Kidney (tissue), 22 donors: ENCODE data around the gene EYA4. TPM values are rescaled to one million over a fixed set of nuclear protein-coding genes. Genes with fewer than 3 reads are reported as not detected.
A peak's percentile ranks its signal among the peaks of the same experiment; 100 is the strongest.

Experiments
- DNase-seq, 5 donors: peaks; one replicate each; pipeline ENCODE4 v3.0.0-alpha.2; 2013 to 2020
- FAIRE-seq: peaks from 2 replicates; lab custom pipeline; 2012; peaks lifted over from hg19 to GRCh38; lab: Jason Lieb, UNC
- H3K27ac ChIP-seq, 2 donors: one replicate each; pipeline ENCODE4 v1.7.0; 2013; ENCODE audit warnings: low read depth in 2 of 2, low read length in 2 of 2, inconsistent platforms in 1 of 2
- H3K27me3 ChIP-seq: one replicate; pipeline ENCODE4 v1.7.1; 2013; ENCODE audit warnings: low read length, inconsistent platforms; ENCODE audit not compliant: control insufficient read depth, insufficient read depth
- H3K36me3 ChIP-seq, 3 donors: one replicate each; pipeline versions ENCODE4 v1.7.0 to v1.7.1; 2013; ENCODE audit warnings: low read length in 3 of 3, control low read depth in 1 of 3, inconsistent platforms in 1 of 3; ENCODE audit not compliant: insufficient read depth in 3 of 3, control insufficient read depth in 2 of 3
- H3K4me1 ChIP-seq, 3 donors: one replicate each; pipeline versions ENCODE4 v1.7.0 to v1.7.1; 2013; ENCODE audit warnings: low read length in 3 of 3, inconsistent platforms in 1 of 3, low read depth in 1 of 3; ENCODE audit not compliant: control insufficient read depth in 2 of 3, insufficient read depth in 2 of 3
- H3K4me3 ChIP-seq, 3 donors: one replicate each; pipeline versions ENCODE4 v1.7.0 to v1.8.1; 2013; ENCODE audit warnings: low read length in 3 of 3, control low read depth in 1 of 3, inconsistent platforms in 1 of 3
- H3K9ac ChIP-seq, 3 donors: one replicate each; pipeline versions ENCODE4 v1.7.0 to v1.7.1; 2013; ENCODE audit warnings: low read length in 3 of 3, control low read depth in 1 of 3, inconsistent platforms in 1 of 3
- H3K9me3 ChIP-seq, 3 donors: one replicate each; pipeline versions ENCODE4 v1.7.0 to v1.7.1; 2013; ENCODE audit warnings: low read length in 3 of 3, control low read depth in 1 of 3, inconsistent platforms in 1 of 3; ENCODE audit not compliant: control insufficient read depth in 2 of 3, insufficient read depth in 1 of 3
- CTCF ChIP-seq: IDR thresholded peaks from 3 replicates; pipeline ENCODE4 v1.5.1; 2012; ENCODE audit warnings: mild to moderate bottlenecking, moderate library complexity, borderline replicate concordance; ENCODE audit not compliant: insufficient read depth; ENCODE audit errors: extremely low read depth
- intact Hi-C: fragments of 100-400 bp; cut with DNase I; formaldehyde crosslinking; loops from one replicate; pipeline ENCODE4 v1.11.1; 2022
- long read RNA-seq, 10 donors: library from polyadenylated mRNA in 1 of 10; unstranded in 1 of 10; transcript quantifications; one replicate each; pipeline ENCODE4 v2.0.0 and lab custom pipeline, GENCODE V29; 2021 to 2026
- polyA plus RNA-seq: library from polyadenylated mRNA; stranded (reverse); fragments of 350-450 nt; fragmentation: Illumina TruSeq; extraction: RNeasy Lipid Tissue Mini Kit (QIAGEN cat#74804); gene quantifications from one replicate; pipeline ENCODE4 v1.2.3, GENCODE V29; 2014; ENCODE audit warnings: low read depth, low replicate concordance; ENCODE audit not compliant: insufficient read depth
- total RNA-seq: library from RNA; stranded (reverse); fragmentation: NEBNext Ultra II Directional; extraction: Animal tissue kit (Norgen Biotek cat#: 25700); gene quantifications from one replicate; pipeline ENCODE4 v1.2.1, GENCODE V29; 2021
- donor health status: control.
- donor health status: control.
- donor health status: control.
- donor health status: control.
- donor health status: control.
- donor health status: DM: yes; HTN: yes; CAD: no.
- donor health status: Normal renal cell carcinoma (clear cell type).

Gene EYA4, protein sequence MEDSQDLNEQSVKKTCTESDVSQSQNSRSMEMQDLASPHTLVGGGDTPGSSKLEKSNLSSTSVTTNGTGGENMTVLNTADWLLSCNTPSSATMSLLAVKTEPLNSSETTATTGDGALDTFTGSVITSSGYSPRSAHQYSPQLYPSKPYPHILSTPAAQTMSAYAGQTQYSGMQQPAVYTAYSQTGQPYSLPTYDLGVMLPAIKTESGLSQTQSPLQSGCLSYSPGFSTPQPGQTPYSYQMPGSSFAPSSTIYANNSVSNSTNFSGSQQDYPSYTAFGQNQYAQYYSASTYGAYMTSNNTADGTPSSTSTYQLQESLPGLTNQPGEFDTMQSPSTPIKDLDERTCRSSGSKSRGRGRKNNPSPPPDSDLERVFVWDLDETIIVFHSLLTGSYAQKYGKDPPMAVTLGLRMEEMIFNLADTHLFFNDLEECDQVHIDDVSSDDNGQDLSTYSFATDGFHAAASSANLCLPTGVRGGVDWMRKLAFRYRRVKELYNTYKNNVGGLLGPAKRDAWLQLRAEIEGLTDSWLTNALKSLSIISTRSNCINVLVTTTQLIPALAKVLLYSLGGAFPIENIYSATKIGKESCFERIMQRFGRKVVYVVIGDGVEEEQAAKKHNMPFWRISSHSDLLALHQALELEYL
- total RNA-seq (5.0 TPM), polyA plus RNA-seq (0.99 TPM)
- long read RNA-seq, donor 1, partial matches to known transcripts, result 5 of 5 reads
- long read RNA-seq, donor 1, other reads (novel, unspliced or antisense), result 0 of 5 reads
- long read RNA-seq, donor 2, result 0 reads
- long read RNA-seq, donor 3, result 0 reads
- long read RNA-seq, donor 4, result 0 reads
- long read RNA-seq, donor 5, result 0 reads
- long read RNA-seq, donor 6, result 0 reads
- long read RNA-seq, donor 7, partial matches to known transcripts, result 0 of 2 reads
- long read RNA-seq, donor 7, other reads (novel, unspliced or antisense), result 2 of 2 reads
- long read RNA-seq, donor 8, result 0 reads
- long read RNA-seq, donor 9, partial matches to known transcripts, result 6 of 6 reads
- long read RNA-seq, donor 9, other reads (novel, unspliced or antisense), result 0 of 6 reads
- long read RNA-seq, donor 10, result 0 reads

DNA sequence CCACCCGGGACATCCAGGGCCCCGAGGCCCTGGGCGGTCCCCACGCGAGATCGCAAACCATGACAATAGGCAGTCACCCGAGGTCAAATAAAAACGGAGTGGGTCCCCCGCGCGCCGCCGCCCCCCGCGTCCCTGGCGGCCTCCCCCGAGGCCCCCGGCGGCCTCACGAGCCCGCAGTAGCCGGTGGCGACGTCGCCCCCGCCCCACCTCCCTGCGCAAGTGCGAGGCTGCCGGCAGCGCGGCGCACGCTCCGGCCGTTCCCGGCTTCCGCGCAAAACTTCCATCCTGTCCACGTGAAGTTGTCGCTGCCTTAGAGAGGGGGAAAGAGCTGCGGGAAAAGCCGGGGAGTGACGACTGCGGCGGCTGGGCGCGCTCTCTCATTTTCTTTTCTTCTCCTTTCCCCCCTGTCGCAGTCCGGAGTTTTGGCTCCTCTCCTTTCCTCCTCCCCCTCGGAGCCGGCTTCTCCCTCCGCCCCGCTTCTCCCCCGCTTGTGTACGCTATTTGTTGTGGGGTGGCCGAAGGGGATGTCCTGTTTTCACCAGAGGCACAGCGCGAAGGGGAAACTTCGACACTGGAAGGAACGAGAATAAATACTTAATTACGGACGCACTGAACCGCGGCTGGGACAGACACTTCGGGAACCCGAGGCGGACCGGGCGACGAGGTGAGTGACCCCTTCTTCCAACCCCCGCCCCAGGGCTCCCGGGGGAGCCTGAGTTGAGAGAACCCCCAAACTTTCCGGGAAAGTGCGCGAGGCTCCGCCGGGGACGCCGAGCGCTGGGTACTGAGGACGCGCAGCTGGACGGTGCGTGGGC, at the start of gene EYA4:
EYA4 (plus strand) TSS at position 272 of the 815 bp plus-strand sequence. CDS start 33,424 bp downstream, outside the sequence.
- Histone ChIP-seq H3K9me3 (no peaks in the 10 kb centered on the region), H3K9ac (peak within 1 kb of the TSS in 1 of 3 donors; percentile 68), H3K4me3 (peak within 1 kb of the TSS; percentile 47 to 84 (median 57)), H3K36me3 (no peaks in the 10 kb centered on the region), H3K4me1 (no peaks in the 10 kb centered on the region), H3K27me3 (peaks cover 32% of the 10 kb centered on the region), H3K27ac (peak within 1 kb of the TSS; percentile 37 to 51)
- intact Hi-C loops, result no loop called here
- peak; percentile 60 to 81 (median 73) for DNase-seq
- no peak for TF ChIP-seq CTCF
- no peak for FAIRE-seq

DNA sequence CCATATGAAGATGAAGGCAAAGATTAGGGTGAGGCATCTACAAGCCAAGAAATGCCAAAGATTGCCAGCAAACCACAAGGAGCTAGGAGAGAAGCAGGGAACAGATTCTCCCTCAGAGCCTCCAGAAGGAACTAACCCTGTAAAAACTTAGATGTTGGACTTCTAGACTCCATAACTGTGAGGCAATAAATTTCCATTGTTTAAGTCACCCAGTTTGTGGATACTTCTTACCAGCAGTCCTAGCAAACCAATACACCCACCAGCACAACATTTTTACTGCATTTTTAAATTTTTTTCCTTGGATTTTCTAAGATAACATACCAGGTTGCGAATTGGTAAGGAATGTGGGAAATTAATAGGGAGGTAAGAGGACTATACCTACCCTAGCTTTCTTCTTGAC, 47.8 kb upstream of the EYA4 start:
- Histone ChIP-seq H3K4me3 (no peak overlapping the region), H3K4me1 (no peaks in the 10 kb centered on the region), H3K27ac (no peak overlapping the region), H3K36me3 (no peaks in the 10 kb centered on the region), H3K9me3 (peaks cover 0 to 2% (median 0%) of the 10 kb centered on the region in 3 donors), H3K9ac (no peak overlapping the region), H3K27me3 (no peaks in the 10 kb centered on the region)
- no peak for FAIRE-seq
- intact Hi-C loops, result no loop called here
- no peak for TF ChIP-seq CTCF
- no peak for DNase-seq

DNA sequence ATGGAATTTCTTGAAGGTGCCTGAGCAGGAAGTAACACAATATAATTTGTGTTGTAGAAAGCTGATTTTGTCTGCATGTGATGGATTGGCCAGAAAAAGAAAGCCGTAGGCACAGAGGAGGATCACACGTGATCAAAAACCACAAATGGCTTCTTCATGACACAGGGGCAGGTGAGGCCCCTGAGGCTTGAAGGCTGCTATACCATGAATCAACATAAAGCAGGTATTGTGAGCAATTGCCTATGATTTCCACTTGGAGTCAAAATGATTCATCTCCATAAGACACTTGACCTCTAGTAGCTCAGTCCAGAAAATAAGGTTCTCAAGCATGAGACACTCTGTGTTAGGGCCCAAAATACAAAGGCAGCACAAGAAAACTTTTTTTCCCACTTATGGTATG, 42.4 kb upstream of the EYA4 start:
- FAIRE-seq, result no peak
- no peaks in the 10 kb centered on the region for H3K4me1 ChIP-seq
- H3K27me3 ChIP-seq, result no peaks in the 10 kb centered on the region
- H3K4me3 ChIP-seq, result no peak overlapping the region
- no peak for TF ChIP-seq CTCF
- intact Hi-C loops, result no loop called here
- H3K9me3 ChIP-seq, result peaks cover 0 to 2% (median 0%) of the 10 kb centered on the region in 3 donors
- no peak overlapping the region for H3K27ac ChIP-seq
- no peak for DNase-seq
- no peak overlapping the region for H3K9ac ChIP-seq
- no peaks in the 10 kb centered on the region for H3K36me3 ChIP-seq
